ENCODE results near the gene FAU.

FAU gene

DNA sequence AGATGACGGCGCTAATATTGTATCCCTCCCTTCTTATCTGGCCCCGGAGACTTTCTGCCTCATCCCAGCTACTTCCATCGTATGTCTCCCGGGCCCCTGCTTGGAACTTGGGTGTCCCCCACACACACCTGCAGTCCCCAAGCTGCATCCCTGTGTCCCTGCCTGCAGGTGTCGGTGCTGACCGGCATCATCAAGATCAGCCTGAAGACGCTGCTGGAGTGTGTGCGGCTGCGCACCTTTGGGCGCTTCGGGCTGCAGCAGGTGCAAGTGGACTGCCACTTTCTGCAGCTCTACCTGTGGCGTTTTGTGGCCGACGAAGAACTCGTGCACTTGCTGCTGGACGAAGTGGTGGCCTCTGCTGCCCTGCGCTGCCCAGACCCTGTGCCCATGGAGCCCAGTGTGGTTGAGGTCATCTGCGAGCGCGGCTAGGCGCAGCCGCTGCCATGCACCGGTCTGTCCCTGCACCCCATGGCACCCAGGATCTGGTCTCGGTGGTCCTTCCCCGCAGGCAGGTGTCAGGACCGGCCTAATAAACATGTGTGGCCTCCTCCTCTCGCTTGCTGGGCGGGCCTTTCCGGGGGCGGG, 10.7 kb downstream of the FAU start:
- no peaks in the 10 kb centered on the region for H3K9me3 ChIP-seq (replicated peaks; ENCODE audit: low read length)
- H3K9ac ChIP-seq (ENCODE audit: low read depth, low read length), result no peak overlapping the region
- H3K4me2 ChIP-seq (ENCODE audit: low read length), result peak overlapping the region; percentile 96
- H3K4me3 ChIP-seq (ENCODE audit: low read length), result no peak overlapping the region
- peaks cover 25% of the 10 kb centered on the region for H3K4me1 ChIP-seq (ENCODE audit: control insufficient read depth, insufficient read depth, low read length)
- peaks cover 17% of the 10 kb centered on the region for H3K36me3 ChIP-seq (ENCODE audit: insufficient read depth, low read length)
- no peaks in the 10 kb centered on the region for H3K27me3 ChIP-seq (ENCODE audit: control insufficient read depth, insufficient read depth, low read length)

- Histone ChIP-seq H3K27me3 (ENCODE audit: control insufficient read depth, insufficient read depth, low read length) (no peaks in the 10 kb centered on the region), H3K4me2 (ENCODE audit: low read length) (peak overlapping the region; percentile 36), H3K4me1 (ENCODE audit: control insufficient read depth, insufficient read depth, low read length) (peaks cover 20% of the 10 kb centered on the region), H3K4me3 (ENCODE audit: low read length) (no peak overlapping the region), H3K36me3 (ENCODE audit: insufficient read depth, low read length) (peaks cover 10% of the 10 kb centered on the region), H3K9ac (ENCODE audit: low read depth, low read length) (no peak overlapping the region), H3K9me3 (replicated peaks; ENCODE audit: low read length) (no peaks in the 10 kb centered on the region)
These were observed 11.5 kb downstream of the FAU start for GRCh38 chr11:65110354-65110861.

GRCh38 chr11:65109231-65110198, 12.4 kb downstream of the FAU start:
- Histone ChIP-seq H3K9ac (ENCODE audit: low read depth, low read length) (no peak overlapping the region), H3K4me2 (ENCODE audit: low read length) (no peak overlapping the region), H3K36me3 (ENCODE audit: insufficient read depth, low read length) (peaks cover 10% of the 10 kb centered on the region), H3K4me3 (ENCODE audit: low read length) (no peak overlapping the region), H3K4me1 (ENCODE audit: control insufficient read depth, insufficient read depth, low read length) (peaks cover 20% of the 10 kb centered on the region), H3K9me3 (replicated peaks; ENCODE audit: low read length) (no peaks in the 10 kb centered on the region), H3K27me3 (ENCODE audit: control insufficient read depth, insufficient read depth, low read length) (no peaks in the 10 kb centered on the region)

DNA sequence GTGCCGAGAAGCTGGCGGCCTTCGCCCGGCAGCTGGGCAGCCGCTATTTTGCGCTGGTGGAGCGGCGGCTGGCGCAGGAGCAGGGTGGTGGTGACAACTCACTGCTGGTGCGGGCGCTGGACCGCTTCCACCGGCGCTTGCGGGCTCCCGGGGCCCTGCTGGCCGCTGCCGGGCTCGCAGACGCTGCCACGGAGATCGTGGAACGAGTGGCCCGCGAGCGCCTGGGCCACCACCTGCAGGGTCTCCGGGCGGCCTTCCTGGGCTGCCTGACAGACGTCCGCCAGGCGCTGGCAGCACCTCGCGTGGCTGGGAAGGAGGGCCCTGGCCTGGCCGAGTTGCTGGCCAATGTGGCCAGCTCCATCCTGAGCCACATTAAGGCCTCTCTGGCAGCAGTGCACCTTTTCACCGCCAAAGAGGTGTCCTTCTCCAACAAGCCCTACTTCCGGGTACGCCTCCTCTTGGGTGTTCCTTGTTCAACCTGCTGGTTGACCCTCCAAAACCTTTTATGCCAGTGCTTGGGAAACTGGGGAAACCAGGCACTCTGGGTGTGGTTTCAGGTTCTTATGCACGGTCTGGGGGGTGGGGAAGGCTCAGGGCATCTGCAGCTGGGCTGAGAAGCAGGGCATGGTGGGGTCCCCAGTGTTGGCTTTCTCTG, 13.3 kb downstream of the FAU start:
- peaks cover 20% of the 10 kb centered on the region for H3K4me1 ChIP-seq (ENCODE audit: control insufficient read depth, insufficient read depth, low read length)
- no peak overlapping the region for H3K4me3 ChIP-seq (ENCODE audit: low read length)
- peaks cover 10% of the 10 kb centered on the region for H3K36me3 ChIP-seq (ENCODE audit: insufficient read depth, low read length)
- no peak overlapping the region for H3K9ac ChIP-seq (ENCODE audit: low read depth, low read length)
- no peak overlapping the region for H3K4me2 ChIP-seq (ENCODE audit: low read length)
- H3K27me3 ChIP-seq (ENCODE audit: control insufficient read depth, insufficient read depth, low read length), result no peaks in the 10 kb centered on the region
- H3K9me3 ChIP-seq (replicated peaks; ENCODE audit: low read length), result no peaks in the 10 kb centered on the region

DNA sequence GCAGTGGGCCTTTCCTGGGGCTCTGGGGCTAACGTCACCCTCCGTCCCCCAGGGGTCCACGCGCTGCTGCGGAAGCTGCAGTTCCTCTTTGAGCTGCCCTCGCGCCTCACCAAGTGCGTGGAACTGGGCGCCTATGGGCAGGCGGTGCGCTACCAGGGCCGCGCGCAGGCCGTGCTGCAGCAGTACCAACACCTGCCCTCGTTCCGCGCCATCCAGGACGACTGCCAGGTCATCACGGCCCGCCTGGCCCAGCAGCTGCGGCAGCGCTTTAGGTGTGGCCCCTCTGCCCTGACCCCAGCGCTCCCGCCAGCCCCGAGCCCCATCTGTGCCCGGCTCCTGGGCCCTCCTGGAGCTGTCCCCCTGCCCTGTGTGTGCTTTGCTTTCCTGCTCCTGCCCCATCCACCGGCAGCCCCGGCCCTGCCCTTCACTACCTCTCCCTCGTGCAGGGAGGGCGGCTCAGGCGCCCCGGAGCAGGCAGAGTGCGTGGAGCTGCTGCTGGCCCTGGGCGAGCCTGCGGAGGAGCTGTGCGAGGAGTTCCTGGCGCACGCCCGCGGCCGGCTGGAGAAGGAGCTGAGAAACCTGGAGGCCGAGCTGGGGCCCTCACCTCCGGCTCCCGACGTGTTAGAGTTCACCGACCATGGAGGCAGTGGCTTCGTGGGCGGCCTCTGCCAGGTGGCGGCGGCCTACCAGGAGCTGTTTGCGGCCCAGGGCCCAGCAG, 14.0 kb downstream of the FAU start:
- Histone ChIP-seq H3K27me3 (ENCODE audit: control insufficient read depth, insufficient read depth, low read length) (no peaks in the 10 kb centered on the region), H3K4me2 (ENCODE audit: low read length) (no peak overlapping the region), H3K9ac (ENCODE audit: low read depth, low read length) (no peak overlapping the region), H3K4me1 (ENCODE audit: control insufficient read depth, insufficient read depth, low read length) (peaks cover 15% of the 10 kb centered on the region), H3K9me3 (replicated peaks; ENCODE audit: low read length) (no peaks in the 10 kb centered on the region), H3K36me3 (ENCODE audit: insufficient read depth, low read length) (peaks cover 10% of the 10 kb centered on the region), H3K4me3 (ENCODE audit: low read length) (no peak overlapping the region)

DNA sequence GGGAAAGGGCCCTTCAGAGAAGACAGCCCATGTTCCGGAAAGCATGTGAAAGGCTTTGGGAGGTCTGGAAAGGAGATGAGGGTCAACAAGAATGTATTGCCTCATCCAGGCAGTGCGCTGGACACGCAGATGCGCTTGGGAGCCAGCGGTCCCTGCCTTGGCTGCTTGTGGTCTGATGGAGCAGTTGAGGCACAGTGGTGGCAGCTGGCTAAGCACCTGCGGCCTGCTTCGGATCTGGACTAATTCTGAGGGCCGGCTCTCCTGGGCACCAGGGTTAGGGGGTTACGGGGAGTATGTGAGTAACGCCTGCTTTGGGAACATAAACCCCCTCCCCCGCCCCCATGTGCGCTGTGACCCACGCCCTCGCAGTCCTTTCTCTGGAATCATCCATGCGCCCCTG, 14.9 kb downstream of the FAU start:
- Histone ChIP-seq H3K4me1 (ENCODE audit: control insufficient read depth, insufficient read depth, low read length) (peaks cover 11% of the 10 kb centered on the region), H3K27me3 (ENCODE audit: control insufficient read depth, insufficient read depth, low read length) (no peaks in the 10 kb centered on the region), H3K4me3 (ENCODE audit: low read length) (no peak overlapping the region), H3K9ac (ENCODE audit: low read depth, low read length) (no peak overlapping the region), H3K36me3 (ENCODE audit: insufficient read depth, low read length) (peaks cover 10% of the 10 kb centered on the region), H3K4me2 (ENCODE audit: low read length) (no peak overlapping the region), H3K9me3 (replicated peaks; ENCODE audit: low read length) (no peaks in the 10 kb centered on the region)

- no peaks in the 10 kb centered on the region for H3K9me3 ChIP-seq (replicated peaks; ENCODE audit: low read length)
- no peaks in the 10 kb centered on the region for H3K27me3 ChIP-seq (ENCODE audit: control insufficient read depth, insufficient read depth, low read length)
- H3K9ac ChIP-seq (ENCODE audit: low read depth, low read length), result no peak overlapping the region
- H3K4me2 ChIP-seq (ENCODE audit: low read length), result no peak overlapping the region
- H3K4me3 ChIP-seq (ENCODE audit: low read length), result no peak overlapping the region
- H3K36me3 ChIP-seq (ENCODE audit: insufficient read depth, low read length), result peaks cover 10% of the 10 kb centered on the region
- peaks cover 7% of the 10 kb centered on the region for H3K4me1 ChIP-seq (ENCODE audit: control insufficient read depth, insufficient read depth, low read length)
These were observed 17.3 kb downstream of the FAU start for GRCh38 chr11:65104628-65105027.

GRCh38 chr11:65103476-65103875, 18.5 kb downstream of the FAU start:
- no peaks in the 10 kb centered on the region for H3K9me3 ChIP-seq (replicated peaks; ENCODE audit: low read length)
- H3K4me2 ChIP-seq (ENCODE audit: low read length), result no peak overlapping the region
- no peak overlapping the region for H3K9ac ChIP-seq (ENCODE audit: low read depth, low read length)
- peaks cover 7% of the 10 kb centered on the region for H3K4me1 ChIP-seq (ENCODE audit: control insufficient read depth, insufficient read depth, low read length)
- peaks cover 5% of the 10 kb centered on the region for H3K36me3 ChIP-seq (ENCODE audit: insufficient read depth, low read length)
- H3K4me3 ChIP-seq (ENCODE audit: low read length), result no peak overlapping the region
- H3K27me3 ChIP-seq (ENCODE audit: control insufficient read depth, insufficient read depth, low read length), result no peaks in the 10 kb centered on the region

DNA sequence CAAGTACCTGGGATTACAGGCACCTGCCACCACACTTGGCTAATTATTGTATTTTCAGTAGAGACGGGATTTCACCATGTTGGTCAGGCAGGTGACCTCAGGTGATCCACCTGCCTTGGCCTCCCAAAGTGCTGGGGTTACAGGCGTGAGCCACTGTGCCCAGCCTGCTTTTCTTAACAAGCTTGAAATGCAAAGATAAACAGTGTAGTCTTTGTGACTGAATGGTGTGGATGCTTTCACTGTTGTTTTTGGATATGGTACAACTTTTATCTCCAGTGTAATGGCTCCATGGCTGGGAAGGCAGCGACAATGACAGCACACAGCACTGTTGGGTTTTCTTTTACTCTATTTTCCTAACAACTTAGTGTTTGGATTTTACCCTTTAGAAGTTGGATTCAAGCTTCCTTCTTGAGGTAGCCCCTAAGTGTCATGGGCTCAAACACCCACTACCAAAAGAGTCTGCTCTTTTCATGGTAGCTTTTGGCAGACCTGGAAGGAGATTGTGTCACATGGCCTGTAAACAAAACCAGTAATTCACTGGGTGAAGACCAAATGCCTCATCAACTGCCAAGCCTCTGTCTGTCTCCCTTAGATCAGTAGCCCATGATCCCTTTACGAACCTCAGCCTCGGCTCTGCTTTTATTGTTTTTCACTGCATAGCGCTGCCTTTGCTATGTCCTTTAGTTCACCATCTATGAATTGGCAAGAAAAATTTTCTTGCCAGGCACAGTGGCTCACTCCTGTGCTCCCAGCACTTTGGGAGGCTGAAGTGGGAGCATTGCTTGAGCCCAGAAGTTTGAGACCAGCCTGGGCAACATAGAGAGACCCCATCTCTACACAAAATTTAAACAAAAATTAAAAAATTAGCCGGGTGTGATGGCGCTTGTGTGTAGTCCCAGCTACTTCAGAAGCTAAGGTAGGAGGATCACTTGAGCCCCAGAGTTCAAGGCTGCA, 19.5 kb downstream of the FAU start:
- Histone ChIP-seq H3K4me1 (ENCODE audit: control insufficient read depth, insufficient read depth, low read length) (peaks cover 7% of the 10 kb centered on the region), H3K9me3 (replicated peaks; ENCODE audit: low read length) (no peaks in the 10 kb centered on the region), H3K27me3 (ENCODE audit: control insufficient read depth, insufficient read depth, low read length) (no peaks in the 10 kb centered on the region), H3K4me3 (ENCODE audit: low read length) (no peak overlapping the region), H3K9ac (ENCODE audit: low read depth, low read length) (no peak overlapping the region), H3K4me2 (ENCODE audit: low read length) (no peak overlapping the region), H3K36me3 (ENCODE audit: insufficient read depth, low read length) (no peaks in the 10 kb centered on the region)

- Histone ChIP-seq H3K27me3 (ENCODE audit: control insufficient read depth, insufficient read depth, low read length) (no peaks in the 10 kb centered on the region), H3K4me3 (ENCODE audit: low read length) (no peak overlapping the region), H3K9ac (ENCODE audit: low read depth, low read length) (no peak overlapping the region)
These were observed 21.1 kb downstream of the FAU start for GRCh38 chr11:65100674-65101350.

More at GRCh38 chr11:65100674-65101350, 21.1 kb downstream of the FAU start:
- H3K36me3 ChIP-seq (ENCODE audit: insufficient read depth, low read length), result no peaks in the 10 kb centered on the region
- peaks cover 13% of the 10 kb centered on the region for H3K4me1 ChIP-seq (ENCODE audit: control insufficient read depth, insufficient read depth, low read length)
- no peaks in the 10 kb centered on the region for H3K9me3 ChIP-seq (replicated peaks; ENCODE audit: low read length)
- no peak overlapping the region for H3K4me2 ChIP-seq (ENCODE audit: low read length)

Data from skeletal muscle satellite cell (primary cell).